Stimulated activated CD8-positive, alpha-beta memory T cell treated with anti-CD3 and anti-CD28 coated beads, Interleukin-12 subunit alpha, Interleukin-12 subunit beta, amount 100 ng/mL, for 24 hours (primary cell): ENCODE results near the gene EXOC4.
"Not testable (repeated sequence)": the region's sequence is repeated elsewhere in the genome, so short reads cannot be mapped to it uniquely, and the experiment has no call there.

Experiments
- DNase-seq: peaks from one replicate; pipeline ENCODE4 v3.0.0-alpha.2; 2020; ENCODE audit errors: extremely low read depth

EXOC4 gene

DNA sequence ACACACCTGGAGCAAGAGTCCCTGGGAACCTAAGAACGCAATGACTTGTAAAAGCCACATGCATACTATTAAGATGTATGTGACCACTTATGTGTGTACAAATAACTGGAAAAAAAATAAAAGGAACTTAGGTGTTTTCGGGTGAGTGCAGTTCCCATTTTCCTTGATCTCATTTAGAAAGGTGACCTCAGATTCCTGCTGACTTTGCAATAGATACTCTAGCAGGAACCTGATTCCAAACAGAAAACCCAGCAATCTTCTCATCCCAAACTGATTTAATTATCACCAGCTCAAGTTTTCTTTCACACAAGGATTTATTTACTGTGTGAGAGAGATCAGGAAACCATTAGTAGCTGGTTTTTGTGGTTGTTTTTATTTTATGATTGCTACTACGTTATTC, 817.8 kb downstream of the EXOC4 start:
- DNase-seq = no peak

DNA sequence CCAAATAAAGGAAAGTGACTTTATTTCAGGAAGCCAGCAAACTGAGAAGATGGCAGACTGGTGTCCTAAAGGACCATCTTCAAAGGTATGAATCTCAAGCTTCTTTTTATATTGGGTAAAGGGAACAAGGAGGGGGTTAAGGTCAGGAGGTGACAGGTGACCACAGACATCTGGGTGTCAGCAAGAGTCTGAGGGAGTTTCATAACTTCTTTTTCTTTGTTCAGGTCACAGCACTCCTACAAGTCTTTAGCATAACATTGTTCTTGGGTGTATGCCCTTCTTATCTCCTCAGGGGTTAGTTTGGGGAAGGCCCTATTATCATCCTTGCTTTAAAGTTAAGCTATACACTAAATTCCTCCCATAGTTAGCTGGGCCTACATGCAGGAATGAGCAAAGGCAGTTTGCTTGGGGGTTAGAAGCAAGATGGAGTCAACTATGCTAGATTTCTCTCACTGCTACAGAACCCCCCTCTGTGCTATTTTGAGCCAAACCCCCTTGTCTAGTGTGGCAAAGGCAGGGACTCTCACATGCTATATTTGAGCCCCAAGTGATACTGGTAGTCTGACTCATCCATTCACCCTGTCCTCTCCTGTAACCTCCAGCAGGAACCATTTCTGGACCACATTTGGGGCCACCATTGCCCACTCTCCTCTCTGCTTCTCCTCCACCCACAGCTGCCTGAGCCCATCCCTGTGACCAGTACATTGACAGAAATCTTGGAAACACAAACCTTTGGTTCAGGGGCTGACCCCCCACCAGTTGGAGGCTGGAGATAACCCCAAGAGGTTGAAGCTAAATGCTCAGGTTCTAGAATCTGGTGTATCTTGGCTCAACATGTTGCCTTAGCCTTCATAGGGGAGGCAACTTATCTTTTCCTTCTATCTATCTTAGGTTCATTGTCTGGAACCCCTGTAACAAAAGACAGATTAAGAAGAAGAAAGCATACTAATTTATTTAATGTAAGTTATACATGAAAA, 818.8 kb downstream of the EXOC4 start:
- DNase-seq = no peak

DNA sequence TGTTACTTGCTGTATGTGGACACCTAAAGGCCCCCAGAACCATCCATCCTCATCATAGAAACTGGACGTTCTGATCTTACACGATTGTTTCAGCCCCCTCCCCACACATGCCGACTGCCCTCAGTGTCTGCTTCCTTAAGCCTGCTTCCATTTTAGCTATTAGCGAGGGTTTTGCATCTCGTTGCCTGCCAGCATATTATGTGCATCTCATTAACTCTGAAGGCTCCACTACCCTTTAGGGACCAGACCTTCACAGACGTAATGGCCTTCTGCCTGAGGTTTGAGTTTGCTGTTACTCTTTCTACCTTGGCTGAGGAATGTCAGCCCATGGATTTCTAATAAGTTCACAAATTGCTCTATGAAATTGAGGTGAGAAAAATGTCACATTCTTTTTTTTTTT, 820.4 kb downstream of the EXOC4 start:
- DNase-seq = no peak

DNA sequence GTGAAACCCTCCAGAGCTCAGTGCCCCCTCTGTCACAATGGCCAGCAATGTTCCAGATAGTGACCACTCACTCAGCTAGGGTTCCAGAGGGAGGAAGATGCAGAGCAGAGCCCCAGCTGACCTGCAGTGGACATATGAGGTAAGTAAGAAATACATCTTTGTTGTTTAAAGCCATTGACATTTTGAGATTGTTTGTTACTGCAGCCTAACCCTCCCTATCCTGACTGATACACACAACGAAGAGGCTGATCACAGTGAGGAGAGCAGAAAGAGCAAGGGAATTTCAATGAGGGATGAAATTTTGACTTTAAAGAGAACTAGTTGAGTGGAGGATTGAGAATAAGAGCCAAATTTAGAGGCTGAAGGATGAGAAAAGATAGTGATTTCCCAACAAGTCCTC, 822.9 kb downstream of the EXOC4 start:
- DNase-seq = no peak

DNA sequence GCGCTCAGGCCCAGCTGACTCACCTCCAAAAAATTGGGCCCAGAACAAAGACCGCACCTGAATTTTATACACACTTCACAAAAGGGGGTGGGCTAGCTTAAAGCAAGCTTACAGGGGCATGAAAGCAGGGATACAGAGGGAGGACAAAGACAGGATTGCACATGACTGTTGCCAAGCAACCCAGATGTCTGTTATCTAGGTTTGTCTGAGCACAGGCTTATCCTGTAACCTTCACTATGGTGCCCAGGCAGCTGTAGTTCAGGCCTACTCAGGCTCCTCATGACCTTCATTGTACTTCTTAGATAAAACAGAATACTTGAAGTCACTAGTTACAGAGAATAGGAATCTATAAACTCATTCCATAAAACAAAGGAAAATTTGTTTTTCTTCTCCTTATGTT, 824.7 kb downstream of the EXOC4 start:
- DNase-seq = not testable (repeated sequence)

DNA sequence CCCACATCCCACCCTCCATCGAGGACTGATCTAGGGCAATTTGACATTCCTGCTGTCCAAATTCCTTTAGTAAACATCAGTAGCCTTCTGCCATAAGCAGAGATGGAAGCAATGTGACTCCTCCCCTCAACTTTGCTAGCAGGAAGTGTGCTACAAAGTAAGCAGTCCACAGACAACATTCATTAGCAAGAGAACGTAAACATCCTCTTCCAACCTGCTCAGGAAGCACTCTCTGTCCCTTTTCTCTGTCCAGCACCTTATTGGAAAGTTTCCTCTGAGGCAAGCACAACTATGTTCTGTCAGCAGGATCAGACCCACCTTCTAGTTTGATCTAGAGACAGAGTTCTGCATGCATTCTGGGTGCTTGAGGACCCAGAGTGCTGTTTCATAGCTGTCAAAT, 826.1 kb downstream of the EXOC4 start:
- DNase-seq = no peak

DNA sequence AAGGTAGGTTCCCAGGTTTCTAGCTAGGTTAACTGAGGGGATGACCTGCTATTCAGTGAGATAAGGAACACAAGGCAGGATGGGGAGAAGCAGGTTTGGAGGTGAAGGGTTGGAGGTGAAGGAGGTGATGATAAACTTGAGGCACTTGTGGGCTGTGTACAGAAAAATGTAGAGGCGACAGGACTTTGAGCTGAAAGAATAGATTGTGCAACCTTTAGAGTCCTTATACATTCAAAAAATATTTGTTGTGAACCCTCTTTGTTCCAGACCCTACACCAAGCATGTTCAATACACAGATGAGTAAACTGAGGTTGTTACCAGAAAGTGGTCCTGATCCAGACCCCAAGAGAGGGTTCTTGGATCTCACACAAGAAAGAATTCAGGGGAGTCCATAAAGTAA, 828.8 kb downstream of the EXOC4 start:
- no peak for DNase-seq

DNA sequence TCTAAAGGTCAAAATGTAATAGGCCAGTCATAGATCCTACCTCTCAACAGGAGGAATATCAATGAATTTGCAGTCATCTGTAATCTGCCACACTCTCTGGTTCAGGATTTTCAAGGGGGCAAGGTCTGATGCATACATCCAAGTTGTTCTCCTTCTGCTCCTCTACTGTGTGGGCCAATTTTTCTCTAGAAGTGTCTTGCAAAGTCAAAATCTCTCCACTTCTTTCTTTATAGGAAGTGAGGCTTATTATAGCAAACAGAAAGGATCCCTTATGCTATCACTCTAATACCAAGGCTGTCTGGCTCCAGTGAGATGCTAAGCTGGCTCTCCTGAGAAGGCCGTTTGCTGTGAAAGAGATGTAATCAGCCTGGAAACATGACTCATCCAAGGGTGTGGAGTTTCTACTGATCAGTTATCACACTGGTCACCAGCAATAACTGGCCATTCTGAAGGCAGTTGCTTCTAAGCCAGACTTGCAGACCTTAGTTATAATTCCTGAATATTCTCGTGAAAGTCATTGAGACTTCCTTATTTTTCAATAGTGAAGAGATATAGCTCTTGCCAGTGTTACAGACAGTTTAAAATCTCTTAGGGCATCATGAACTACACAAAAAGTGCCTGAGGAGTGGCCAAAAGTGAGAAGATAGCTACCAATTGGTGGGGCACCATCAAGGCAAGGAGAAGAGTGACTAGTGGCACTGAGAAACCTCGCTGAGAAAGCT, 831.0 kb downstream of the EXOC4 start:
- DNase-seq = no peak

DNA sequence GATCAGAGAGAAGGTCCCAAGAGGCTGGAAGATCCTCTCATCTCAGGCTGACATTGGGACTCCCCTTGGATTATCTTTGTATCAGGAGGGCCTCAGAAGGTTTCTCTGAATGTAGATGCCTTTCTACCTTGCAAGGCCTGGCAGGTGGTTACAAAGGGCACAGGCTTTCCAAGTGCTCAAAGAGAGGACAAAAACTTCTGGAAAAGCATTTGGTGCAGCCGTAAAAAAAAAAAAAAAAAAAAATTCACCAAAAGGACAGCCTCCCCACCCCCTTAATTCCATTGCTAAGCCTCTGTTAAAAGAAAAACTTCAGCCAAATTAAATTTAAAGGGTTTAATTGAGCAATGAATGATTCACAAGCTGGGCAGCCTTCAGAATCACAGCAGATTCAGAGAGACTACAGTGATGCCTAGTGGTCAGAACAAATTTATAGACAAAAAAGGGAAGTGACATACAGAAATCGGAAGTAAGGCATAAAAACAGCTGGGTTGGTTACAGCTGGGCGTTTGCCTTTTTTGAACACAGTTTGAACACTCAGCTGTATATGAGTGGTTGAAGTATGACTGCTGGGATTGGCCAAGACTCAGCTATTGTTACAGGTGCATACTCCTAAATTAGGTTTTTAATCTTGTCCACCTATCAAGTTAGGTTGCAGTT, 831.7 kb downstream of the EXOC4 start:
- DNase-seq = no peak

DNA sequence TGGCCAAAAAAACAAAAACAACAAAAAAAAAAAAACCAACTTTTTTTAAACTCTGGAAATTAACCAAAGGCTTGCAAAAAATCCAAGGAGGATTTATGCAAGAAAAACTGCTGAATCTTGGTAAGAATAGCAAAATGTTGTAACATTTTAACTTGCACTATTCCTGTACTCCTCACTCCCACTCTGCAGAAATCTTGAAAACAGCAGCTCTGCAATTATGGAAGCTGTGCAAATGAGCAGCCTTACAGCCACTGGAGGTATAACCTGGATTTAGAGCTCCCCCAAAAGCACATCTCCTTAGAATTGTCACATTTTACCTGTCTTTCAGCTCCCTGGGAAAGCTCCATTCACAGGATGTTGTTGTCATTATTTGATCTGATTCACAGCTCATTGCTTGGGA, 832.4 kb downstream of the EXOC4 start:
- DNase-seq = no peak

DNA sequence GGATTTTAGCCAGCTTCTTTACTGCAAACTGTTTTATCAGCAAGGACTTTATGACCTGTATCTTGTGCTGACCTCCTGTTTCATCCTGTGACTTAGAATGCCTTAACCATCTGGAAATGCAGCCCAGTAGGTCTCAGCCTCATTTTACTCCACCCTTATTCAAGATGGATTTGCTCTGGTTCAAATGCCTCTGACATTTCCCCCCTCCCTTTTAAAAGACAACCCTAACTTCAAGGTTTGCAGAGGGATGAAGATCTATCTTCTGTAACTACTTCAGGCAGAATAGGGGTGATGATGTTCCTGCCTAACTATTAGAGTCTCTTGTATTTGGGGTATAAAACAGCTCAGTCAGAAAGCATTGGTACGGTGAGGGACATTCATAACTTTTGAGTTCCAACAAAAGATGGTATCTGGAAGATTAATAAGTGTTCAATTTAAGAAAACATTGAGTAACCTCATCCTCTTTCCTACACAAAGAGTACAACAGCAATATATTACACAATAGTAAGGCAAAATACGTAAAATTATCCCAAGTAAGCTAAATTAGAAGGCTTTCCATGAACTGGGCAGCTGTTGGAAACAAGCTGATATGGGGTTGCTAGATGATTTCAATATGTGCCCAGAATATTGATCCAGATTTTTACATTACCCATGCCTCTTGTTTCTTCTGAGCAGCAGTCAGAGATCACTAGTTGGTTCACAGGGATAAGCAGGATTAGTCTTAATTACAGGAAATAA, 834.3 kb downstream of the EXOC4 start:
- DNase-seq = no peak

DNA sequence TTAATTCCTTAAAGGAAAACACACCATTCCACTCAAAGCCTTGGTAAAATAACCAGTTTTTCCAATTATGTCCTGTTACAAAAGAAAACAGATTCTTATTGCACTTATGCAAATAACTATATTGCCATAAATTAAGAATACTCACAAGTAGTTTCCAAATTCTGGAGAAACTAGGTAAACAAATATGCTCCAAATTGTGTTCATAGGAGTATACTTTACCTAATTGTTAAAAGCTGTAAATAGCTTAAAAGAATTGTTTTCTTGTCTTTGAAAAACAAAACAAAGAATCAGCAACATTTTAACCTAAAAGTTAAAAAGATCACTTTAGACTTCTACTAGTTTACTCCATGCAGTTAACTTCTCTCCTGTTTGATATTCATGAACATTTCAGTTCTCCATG, 835.3 kb downstream of the EXOC4 start:
- DNase-seq = no peak

DNA sequence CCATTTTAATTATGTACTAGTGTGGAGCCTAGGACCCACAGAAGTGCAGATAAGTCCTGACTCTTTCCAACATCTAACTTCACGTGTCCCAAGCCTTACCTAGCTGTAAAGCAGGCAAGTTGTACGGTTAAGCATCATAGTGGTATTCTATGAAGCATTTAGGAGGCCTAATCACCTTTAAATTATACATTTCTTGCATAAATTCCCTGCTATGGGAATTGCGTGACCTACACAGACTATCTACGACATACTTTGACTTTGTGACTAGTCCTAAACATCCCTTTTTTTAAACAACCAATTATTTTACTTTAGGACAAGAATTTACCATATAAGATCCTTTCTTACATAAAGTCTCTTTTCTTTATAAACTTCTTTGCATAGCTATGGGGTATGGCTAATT, 836.6 kb downstream of the EXOC4 start:
- no peak for DNase-seq

DNA sequence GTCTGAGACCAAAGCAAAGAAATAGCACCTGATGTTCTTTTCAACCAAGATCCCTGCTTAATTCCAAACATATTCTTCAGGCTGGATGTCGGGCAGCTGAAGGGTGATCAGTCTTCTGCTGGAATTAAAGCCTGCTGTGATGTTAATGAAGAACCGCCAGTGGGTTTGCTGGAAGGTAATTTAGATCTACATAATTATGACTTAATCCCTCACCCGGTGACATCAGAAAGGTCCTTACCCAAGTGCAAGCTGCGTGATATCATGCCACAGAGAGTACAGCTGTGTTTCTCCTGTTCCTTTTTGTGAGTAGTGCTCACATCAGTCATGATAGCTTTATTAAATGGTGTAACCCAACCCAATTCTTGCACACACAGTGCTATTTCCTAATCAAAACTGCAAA, 845.2 kb downstream of the EXOC4 start:
- DNase-seq = no peak

DNA sequence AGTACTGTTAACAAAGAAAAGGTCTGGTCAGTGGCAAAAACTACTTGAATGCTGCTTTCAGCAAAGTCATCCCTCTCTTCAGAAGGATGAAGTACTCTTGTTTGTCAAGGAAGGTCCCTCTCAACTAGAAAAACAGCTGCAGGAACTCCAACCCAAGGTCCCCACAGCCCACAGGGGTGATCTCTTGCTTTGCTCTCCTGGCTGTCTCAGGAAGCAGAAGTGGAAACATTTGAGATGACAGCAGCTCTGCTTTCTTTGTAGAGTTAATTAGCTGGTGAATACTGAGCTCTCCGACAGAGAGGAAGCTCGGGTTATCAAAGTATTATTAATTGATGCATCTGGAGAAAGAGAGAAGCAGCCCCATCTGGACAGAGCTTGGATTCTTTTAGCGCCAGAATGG, 848.8 kb downstream of the EXOC4 start:
- DNase-seq = no peak

DNA sequence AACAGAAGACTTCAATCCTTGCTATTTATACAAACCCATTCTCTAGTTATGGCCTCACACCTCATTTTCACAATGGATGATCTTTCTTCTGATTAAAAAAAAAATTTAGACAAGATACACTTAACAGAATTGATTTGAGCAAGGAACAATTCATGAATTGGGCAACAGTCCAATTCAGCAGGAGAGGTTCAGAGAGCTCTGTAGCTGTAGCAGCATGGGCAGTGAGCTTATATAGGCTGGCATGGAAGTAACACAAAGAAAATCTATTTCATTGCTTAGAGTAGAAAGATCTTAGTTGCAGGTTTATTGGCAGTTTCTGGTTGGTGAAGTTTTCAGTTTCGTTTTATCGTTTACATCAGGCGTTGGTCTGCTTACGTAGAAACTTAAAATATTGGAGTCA, 851.3 kb downstream of the EXOC4 start:
- DNase-seq = no peak

DNA sequence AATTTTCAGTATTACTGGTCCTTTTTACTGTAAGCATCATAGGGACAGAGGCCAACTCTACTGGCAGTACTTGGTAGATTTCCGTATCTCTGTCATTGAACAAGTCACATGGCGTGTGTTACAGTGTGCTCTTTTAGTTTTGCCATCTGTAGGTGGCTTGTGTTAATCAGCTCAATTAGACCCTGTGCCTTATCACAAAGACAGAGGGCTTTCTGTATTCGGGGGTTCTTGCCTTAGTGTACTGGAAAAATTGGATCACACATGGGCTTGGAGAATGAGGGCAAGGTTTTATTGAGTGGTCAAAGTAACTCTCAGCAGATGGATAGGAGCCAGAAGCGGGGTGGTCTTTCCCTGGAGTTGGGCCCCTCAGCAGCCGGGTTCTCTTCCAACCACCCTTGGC, 853.0 kb downstream of the EXOC4 start:
- DNase-seq = no peak

DNA sequence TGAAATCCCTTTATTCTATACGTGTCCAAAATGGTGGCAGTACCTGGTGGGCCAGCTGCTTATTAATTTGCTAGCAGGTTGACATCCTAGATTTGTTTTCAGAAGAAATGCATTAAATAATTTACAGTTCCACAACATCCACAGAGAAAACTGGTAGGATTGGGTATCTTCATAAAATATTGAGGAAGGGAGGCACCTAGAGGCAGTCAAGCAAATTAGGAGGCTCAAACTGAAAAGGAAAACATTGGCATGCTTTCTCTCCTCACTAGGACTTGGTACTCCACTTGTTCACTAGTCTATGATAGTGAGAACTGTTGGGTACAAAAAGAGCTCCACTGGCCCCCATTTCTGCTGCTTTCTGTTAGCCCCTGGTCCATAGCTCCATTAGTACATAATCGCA, 855.9 kb downstream of the EXOC4 start:
- DNase-seq = no peak

DNA sequence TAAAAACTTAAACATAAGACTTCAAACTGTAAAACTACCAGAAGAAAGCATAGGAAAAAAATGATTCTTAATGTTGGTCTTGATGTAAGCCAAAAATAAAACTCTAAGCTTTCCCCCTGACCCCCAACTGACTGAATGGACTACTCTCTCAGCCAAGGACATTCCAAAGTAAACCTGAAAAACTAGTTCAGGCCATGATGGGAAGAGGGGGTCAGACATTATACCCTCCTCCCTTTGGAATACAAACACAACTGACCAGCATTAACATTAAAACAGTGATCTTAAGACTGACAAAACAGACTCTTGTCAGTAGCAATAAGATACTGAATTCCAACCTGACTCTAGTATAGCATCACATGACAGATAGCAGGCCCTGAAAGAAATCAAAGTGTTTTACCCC, 860.8 kb downstream of the EXOC4 start:
- no peak for DNase-seq

DNA sequence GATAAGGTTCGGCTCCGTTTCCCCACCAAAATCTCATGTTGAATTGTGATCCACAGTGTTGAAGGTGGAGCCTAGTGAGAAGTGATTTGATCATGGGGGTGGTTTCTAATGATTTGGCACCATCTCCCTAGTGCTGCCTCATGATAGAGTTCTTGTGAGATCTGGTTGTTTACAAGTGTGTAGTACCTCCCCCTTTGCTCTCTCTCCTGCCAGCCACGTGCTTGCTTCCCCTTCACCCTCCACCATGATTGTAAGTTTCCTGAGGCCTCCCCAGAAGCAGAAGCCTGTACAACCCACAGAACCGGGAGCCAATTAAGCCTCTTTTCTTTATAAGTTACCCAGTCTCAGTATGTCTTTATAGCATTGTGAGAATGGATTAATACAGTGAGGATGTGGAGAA, 862.1 kb downstream of the EXOC4 start:
- no peak for DNase-seq
